GM21423 (cell line): ENCODE data around the gene OVAAL.

ENCODE experiments used
- ATAC-seq: cut with Tn5 transposase; IDR thresholded peaks from one replicate; pipeline ENCODE4 v1.9.1; 2021; ENCODE audit warnings: mild to moderate bottlenecking, moderate library complexity; ENCODE audit not compliant: unreplicated experiment

The OVAAL gene

DNA sequence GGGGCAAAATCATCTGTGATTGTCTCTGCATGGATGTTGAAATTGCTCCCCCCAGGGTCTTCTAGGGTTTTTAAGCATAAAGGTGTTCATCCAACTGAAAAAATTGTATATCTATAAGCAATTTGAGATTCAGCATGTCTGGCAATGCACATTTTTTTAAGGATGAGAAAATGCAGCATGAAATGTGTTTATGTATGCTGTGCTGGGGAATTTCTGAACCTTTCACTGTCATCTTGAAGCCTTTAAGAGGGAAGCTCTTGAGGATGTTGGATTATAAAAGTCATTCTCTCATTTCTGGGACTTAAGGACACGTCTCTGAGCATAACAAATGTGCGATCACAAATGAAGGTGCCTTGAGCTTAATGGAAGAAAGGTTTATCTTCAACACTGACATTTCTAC lies 9.4 kb downstream of the OVAAL start:
- ATAC-seq, result no peak

DNA sequence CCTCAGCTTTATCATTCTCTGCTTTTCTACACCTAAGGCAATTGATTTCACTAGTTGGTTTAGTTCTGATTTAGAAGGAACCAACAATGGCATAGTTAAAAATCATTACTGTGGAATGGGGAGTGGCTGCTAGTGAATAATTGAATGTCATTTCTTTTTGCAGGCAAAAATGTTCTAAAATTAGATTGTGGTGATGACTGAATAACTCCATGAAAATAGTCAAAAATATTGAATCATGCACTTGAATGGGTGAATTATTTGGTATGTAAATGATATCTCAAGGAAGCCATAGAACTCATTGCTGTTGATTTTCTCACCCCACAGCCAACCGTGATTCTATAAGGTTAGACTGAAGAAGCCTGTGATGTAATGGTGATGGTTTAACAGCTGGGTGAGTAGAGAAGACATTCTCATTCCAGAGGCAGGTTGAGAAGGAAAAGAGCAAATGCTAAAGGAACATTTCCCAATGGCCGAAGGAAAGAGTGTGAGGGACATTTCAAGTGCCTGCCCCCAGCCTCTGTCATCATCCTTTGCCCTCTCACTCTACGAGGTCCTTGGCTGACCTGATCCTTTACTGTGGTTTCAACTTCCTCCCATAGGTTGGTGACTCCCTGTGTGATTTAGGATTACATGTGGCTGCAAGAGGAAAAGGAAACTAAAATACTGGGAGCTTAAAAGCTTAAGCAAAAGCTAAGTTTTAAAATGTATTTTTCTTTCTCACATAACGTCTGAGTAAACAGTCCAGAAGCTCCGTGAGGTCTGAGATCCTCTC lies 12.5 kb downstream of the OVAAL start:
- ATAC-seq, result no peak

DNA sequence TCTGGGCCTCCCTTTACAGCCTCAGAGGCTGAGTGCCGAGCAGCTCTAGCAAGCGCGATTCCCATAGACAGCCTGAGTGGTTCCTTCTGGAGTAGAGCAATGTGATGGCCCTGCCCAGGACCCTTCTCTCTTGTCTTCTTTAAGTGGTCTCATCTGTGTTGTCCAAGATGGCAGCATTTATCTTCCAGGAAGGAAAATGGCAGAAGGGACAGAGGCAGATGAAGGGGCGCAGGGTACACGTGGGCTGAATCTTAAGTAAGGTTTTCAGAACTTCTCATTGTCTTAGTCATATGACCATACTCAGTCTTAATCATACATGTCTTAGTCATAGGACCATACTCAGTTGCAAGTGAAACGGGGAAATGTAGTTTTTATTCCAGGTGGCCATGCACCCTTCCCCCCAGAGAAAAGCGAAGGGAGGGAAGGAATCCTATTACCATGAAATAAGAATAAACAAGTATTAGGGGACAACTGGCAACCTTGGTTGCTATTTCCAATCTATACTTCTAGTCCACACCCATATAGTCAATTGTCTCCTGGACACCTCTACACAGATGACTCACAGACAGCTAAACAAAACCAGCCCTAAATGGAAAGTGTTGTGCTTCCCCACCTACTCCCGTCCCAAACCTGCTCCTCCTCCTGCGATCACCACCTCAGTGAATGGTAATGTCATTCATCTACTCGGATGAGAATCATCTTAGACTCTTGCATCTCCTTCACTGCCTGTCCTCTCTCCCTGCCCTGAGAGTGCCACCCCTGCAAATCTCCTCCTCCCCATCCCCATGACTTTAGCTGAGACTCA lies 13.3 kb downstream of the OVAAL start:
- ATAC-seq, result no peak

DNA sequence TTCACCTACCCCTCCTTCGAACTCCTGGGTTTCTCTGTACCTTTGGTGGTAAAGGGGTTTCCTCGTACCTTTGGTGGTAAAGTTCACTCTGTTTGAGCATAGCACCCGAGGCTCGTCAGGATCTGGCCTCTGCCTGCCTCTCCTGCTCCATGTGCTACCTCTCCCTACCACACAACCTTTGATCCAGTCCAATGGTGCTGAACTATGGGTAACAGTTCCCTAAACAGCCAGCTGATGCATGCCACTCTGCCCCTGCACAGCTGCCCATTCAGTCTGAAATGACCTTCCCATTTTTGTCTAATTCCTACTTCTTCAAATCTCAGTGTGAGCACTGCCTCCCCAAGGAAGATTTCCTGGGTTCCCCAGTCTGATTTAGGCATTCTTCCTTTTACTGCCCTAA lies 14.0 kb downstream of the OVAAL start:
- ATAC-seq, result no peak

DNA sequence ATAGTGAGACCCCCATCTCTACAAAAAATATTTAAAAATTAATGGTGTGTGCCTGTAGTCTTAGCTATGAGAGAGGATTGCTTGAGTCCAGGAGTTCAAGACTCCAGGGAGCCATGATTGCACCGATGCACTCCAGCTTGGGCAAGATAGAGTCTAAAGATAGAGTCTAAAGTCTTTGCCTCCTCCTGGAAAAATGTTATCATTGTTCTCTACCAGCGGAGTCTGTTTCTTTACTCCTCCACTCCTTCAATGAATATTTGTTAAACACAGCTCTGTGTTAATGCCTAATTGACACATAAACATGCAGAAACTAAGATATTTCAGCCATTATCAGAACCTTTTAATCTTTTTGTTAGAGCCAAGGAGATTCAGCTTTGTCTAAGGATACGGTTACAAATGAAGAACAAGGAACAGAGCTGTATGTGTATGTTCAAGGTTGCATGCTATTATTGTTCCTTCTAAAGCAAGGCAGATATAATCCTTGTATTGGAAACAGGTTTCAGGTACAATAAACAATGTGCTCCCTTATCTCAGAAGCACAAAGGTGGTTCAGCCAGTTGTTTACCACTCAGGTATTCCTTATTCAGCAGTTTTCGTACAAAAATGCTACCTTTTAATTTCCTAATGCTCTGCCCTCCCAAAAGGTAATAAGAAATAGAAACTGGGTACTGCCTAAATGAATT lies 15.4 kb downstream of the OVAAL start:
- ATAC-seq, result no peak

DNA sequence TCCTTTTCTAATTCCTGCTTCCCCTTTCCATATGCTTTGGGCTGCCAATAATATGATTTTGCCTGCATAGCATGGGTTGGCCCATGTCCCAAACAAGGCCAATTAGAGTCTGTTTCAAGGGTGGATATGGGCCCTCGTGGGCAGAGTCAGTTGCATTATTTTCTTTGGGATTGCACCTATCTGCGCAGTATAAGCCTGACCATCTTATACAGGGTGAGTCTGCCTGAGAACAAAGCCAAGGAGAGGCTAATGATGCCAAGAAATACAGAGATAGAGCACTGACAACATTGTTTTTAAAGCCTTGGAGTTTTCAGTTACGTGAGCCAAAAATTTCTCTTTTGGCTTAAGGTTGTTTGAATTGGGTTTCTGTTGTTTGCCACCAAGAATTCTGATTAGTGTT lies 18.6 kb downstream of the OVAAL start:
- ATAC-seq, result no peak

DNA sequence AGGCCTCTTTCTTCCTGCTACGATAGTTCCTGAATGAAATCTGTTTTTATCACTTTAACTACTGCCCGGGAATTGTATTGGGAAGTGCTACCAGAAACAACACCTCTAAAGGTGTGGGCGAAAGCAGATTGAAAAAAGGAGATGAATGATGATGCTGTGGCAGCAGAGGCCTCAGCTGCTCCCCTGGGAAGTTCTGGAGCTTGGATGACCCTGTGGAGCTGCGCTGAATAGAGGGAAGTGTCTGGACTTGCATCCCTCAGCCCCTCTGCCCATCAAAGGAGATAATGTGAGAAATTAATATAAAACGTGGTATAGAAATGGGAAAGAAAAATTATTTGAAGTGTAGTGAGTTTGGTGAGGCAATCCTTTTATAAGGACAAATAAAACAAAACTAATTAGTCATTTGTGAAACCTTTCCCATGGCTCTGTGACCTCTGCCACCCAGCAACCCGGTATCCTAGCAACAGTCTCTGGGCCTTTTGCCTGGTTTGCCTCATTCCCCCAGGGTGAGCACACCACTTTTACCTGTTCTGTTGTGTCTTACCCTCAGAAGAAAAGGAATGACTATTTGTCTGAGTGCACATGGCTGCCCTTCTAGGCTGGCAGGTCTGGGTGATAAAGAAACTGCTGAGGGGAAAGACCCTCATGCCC lies 21.3 kb downstream of the OVAAL start:
- ATAC-seq, result no peak

DNA sequence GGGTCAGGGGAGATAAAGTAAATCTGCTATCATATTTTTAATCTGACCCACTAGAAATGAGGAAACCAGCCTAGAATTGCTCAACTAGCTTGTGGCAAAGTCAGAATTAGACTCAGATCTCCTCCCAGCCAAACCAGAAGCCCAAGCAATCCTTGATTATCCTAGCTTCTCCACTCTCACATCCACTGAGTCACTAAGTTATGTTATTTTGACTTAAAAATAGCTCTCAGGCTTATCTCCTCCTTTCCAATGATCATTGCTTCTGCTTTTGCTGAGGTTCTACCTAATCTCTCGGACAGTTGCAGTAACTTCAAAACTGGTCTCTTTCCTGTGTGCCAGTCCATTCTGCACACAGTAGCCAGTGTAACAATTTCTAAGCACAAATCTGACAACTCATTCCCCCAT lies 22.9 kb downstream of the OVAAL start:
- ATAC-seq, result no peak

DNA sequence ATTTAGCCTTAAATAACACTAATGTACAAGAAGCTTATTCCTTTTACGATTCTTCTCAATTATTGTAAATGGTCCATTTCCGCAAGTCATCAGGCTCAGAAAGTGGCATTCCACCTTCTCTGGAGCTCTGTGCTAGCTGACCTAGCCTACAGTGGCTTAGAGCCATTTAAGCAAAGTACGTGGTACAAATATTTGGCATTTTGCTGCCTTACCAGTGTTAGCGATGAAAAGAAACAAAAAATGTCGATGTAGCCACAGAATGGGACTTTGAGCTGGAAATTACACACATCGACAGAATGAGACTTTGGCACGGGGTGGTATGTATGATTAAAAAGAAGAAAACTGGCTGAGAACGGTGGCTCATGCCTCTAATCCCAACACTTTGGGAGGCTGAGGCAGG lies 26.1 kb downstream of the OVAAL start:
- no peak for ATAC-seq

DNA sequence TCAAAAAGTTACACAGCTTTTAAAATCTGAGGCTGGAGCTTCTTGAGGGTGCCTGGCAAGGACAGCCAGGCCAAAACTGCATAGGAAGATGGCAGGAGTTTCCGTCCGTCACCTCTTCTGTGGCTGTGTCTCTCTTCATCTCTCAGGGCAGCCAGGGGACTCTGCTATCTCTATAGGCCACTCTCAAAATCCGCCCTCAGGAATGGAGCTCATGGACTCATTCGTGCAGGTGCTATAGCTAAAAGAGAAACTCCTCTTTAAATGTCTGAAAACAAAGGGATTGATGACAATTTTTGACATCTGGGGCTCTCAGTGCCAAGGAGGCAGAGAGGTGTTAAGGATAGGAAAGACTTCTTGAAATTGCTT lies 27.2 kb downstream of the OVAAL start:
- ATAC-seq, result no peak

DNA sequence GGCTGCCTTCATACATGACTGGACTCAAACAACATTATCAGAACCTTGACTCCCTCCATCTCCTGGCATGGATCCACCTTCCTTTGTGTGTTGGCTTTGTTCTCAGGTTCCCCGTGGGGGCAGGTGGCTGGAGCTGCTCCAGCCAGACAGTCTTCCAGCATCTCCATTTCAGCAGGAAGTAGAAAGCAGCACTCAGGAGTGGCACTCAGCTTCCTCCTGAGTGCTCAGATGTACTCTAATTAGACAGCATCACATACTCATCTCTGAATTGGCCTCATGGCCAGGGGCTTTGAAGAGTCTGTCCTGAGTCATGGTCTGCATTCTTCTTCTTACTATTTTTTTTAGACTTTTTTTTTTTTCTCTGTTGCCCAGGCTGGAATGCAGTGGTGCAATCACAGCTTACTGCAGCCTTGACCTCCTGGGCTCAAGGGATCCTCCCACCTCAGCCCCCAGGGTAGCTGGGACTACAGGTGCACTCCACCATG lies 27.9 kb downstream of the OVAAL start:
- ATAC-seq, result no peak

DNA sequence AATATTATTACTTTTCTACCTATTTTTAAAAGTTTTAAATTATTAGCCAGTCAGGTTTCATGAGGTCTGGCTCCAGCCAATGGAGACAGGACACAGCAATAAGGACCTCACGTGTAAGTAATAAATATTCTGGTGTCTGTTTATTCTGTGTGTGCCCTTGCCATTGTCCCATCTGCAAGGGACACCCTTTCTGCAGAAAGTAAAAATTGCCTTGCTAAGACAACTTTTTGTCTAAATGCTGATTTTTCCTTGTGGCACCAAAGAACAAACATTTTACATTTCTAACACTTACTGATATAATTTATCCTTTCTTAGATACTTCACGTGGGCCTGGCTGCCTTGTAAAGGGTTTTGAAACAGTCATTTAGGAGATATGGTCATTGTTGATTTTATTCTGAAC lies 29.4 kb downstream of the OVAAL start:
- no peak for ATAC-seq

DNA sequence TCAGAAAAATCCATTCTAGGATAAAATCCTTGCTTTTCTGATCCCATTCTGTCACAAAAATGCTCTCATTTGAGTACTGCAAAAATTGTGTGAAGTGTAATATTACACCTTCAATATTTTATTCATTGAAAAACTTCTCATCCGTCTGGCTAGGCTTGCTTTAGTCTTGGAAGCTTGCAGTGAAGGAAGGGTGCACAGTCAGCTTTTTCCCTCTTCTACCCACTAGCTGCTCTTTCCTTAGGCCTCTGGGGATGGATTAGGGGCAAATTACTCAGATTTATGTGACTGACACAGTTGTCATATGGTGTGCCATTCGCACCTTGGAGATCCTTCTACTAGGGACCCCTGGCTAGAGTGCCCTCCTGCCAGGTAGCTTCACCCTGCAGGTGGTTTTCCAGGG lies 32.1 kb downstream of the OVAAL start:
- ATAC-seq, result no peak

DNA sequence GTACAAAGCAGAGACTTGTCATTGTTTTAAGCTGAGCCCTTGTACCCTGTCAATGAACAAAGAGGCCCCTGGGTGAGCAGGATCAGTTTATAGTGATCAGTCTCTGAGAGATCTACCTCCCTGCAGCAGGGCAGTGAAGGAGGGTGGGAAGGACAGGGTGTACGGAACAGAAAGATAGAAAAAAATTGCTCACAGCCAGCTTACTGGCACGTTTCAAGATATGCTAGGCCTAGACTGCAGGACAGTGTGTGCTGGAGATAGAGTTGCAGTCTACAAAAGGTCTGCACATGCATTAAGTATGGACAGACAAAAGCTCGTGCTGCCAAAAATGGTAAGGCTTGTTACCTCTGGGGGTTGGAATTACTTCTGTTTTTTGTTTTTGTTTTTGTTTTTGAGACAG lies 34.6 kb downstream of the OVAAL start:
- no peak for ATAC-seq

DNA sequence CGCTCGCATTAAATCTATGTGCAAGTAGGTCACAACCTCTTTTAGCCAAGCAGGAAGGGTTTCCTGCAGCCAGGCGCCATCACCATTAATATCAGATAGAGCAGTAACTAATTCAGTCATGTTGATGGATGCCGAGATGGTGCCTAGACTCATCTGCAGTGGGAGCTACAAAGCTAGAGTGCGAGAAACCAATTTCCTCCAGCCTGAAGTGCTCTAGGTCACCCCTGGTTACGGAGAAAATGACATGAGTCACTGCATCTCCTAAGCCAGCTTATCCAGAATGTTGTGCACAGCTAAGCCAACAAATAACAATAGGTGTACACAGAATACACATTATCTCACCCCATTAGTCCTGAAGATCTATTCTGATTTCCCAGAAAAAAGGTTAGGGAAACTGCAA lies 36.0 kb downstream of the OVAAL start:
- ATAC-seq, result no peak

DNA sequence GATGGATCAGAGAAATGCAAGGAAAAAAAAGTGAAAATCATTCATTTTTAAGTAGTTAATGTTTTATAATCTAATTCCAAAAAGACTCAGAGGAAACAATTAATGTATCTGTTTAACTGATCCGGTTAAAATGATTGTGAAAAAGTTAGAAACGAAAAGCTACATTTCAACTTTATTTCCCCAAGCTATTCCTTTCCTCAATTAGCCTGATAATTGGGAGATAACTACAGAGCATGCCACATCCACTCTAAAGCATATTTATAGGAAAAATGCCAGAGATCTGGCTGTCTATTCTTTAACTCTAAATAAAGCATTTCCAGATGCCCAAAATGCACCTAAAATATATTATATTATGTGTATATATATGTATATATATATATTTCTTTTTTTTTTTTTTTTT lies 37.2 kb downstream of the OVAAL start:
- ATAC-seq, result no peak

DNA sequence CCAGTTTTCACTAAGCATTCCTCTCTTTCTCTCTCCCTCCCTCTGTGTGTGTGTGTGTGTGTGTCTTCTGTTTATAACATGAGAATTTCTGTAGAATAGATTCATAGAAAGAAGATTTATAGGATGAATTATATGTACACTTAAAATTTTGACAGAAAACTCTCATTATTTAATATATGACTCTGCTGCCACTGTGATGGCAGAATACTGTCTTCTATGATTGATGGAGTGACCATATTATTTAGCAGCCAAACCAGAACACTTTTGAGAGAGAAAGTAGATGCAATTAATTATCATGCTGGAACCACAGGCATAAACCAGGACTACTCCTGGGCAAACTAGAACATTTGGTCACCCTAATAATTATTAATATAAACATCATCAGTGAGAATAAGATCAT lies 38.8 kb downstream of the OVAAL start:
- no peak for ATAC-seq

DNA sequence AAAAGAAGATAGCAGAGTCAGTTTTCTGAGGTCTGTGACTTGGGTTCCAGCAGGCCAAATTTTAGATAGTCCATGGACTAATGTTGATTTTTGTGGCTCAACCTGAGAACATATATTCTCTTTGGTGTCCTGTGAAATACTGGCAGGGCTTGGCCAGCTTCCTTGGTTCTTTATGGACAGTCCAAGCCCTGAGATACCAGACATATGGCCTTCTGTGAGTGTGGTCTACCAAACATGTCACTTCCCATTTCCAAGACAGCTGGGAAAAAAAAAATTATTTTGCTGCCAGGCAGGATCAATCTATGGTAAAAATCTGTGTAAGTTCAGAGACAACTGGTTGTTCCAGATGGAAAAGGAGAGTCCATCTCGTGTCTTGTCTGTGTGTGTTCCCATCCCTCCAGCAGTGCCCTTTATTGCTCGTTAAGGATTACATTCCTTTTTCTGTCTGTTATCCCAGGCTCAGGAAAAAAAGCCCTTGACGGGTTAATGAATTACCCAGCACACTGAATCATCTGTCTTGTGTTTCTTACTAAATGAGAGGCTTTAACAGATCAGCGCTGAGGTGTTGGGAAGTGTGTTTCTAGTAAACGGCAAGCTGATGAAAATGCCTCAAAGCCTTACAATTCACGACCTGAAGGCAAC lies 39.7 kb downstream of the OVAAL start:
- ATAC-seq, result no peak

DNA sequence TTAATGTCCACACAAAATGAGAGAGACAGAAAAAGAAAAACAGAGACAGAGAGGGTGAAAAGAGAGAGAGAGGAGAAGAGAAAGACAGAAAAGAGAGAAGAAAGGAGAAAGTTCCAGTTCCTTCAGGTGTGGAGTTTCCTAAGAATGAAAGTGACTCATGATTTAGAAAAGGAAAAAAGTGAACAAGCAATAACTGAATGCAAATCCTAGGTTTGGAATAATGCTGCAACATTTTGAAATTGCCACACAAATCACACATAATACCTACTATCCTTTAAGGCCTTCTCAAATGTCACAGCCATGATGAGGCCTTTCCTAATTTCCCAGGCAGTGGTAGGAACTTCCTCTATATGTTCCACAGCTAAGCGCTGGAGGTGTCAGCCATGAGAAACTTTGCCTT lies 41.6 kb downstream of the OVAAL start:
- no peak for ATAC-seq

DNA sequence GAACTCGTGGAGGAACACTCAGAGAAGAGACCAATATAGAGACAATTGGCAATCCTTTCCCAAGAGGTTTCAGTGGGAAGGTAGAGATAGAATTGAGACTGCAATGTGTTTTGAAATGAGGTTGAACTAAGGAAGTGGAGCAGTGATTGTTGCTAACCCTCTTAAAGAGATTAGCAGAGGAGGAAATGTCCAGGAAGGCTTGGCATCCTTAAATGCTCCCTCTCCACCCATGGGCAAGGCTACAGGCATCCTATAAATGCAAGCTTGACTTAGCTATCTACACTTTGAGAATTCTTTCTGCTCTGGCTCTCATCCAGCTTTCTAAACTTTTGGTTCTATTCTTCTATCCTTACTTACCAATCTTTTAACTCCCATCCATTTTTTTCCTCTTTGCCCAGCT lies 42.7 kb downstream of the OVAAL start:
- no peak for ATAC-seq
